DOHH2 (cell line): ENCODE data around the gene LRRC71.

Experiments
- H3F3A ChIP-seq: fragments of 200-600 bp; sonication (generic), shearing (Covaris generic); 2 replicates; pipeline ENCODE4 v1.6.0; 2016; ENCODE audit warnings: antibody characterized with exemption, mild to moderate bottlenecking; ENCODE audit not compliant: control insufficient read depth, insufficient read depth
- H3K27ac ChIP-seq: fragments of 200-600 bp; sonication (generic); 2 replicates; pipeline ENCODE4 v1.5.1; 2014; ENCODE audit warnings: low read depth, mild to moderate bottlenecking, low read length, moderate library complexity
- H3K27me3 ChIP-seq: fragments of 200-600 bp; sonication (generic); 2 replicates; pipeline ENCODE4 v1.6.1; 2014; ENCODE audit warnings: mild to moderate bottlenecking, low read length, mixed read lengths; ENCODE audit not compliant: control insufficient read depth
- H3K36me3 ChIP-seq: fragments of 200-600 bp; sonication (generic); 2 replicates; pipeline ENCODE4 v1.6.1; 2014; ENCODE audit warnings: mild to moderate bottlenecking, low read length, moderate library complexity, mixed read lengths; ENCODE audit not compliant: control insufficient read depth
- H3K4me1 ChIP-seq: fragments of 200-600 bp; sonication (generic); 2 replicates; pipeline ENCODE4 v1.6.1; 2014; ENCODE audit warnings: mild to moderate bottlenecking, low read length, mixed read lengths; ENCODE audit not compliant: control insufficient read depth
- H3K4me2 ChIP-seq: fragments of 200-600 bp; sonication (generic); 2 replicates; pipeline ENCODE4 v1.6.0; 2014; ENCODE audit warnings: mild to moderate bottlenecking, low read length, moderate library complexity
- H3K4me3 ChIP-seq: fragments of 200-600 bp; sonication (generic); 2 replicates; pipeline ENCODE4 v1.5.1; 2014; ENCODE audit warnings: mild to moderate bottlenecking, low read length, mixed read lengths
- H3K79me2 ChIP-seq: fragments of 200-600 bp; sonication (generic); 2 replicates; pipeline ENCODE4 v1.6.1; 2014; ENCODE audit warnings: mild to moderate bottlenecking, low read length, mixed read lengths; ENCODE audit not compliant: control insufficient read depth
- H3K9me2 ChIP-seq: fragments of 200-600 bp; sonication (generic); replicated peaks from 2 replicates; pipeline ENCODE4 v1.6.1; 2014; ENCODE audit warnings: mild to moderate bottlenecking, low read length, mixed read lengths; ENCODE audit not compliant: control insufficient read depth
- H3K9me3 ChIP-seq: fragments of 200-600 bp; sonication (generic); 2 replicates; pipeline ENCODE4 v1.6.1; 2014; ENCODE audit warnings: antibody characterized with exemption, low read length, mixed read lengths; ENCODE audit not compliant: control insufficient read depth, insufficient read depth
- H4K20me1 ChIP-seq: fragments of 200-600 bp; sonication (generic); 2 replicates; pipeline ENCODE4 v1.6.0; 2014; ENCODE audit warnings: low read depth, mild to moderate bottlenecking, antibody characterized with exemption, low read length, moderate library complexity; ENCODE audit not compliant: control insufficient read depth, insufficient read depth
- CTCF ChIP-seq: fragments of 200-600 bp; sonication (generic); IDR thresholded peaks from one replicate; pipeline ENCODE4 v1.5.1; 2014; ENCODE audit warnings: antibody characterized with exemption, mild to moderate bottlenecking, low read depth, low read length; ENCODE audit not compliant: poor library complexity, severe bottlenecking
- EZH2phosphoT487 ChIP-seq: fragments of 200-600 bp; sonication (generic); IDR thresholded peaks from 2 replicates; pipeline ENCODE4 v1.6.1; 2017; ENCODE audit warnings: borderline replicate concordance, mild to moderate bottlenecking, antibody characterized with exemption, low read length, moderate library complexity, mixed read lengths

LRRC71 gene

GRCh38 chr1:156906206-156906906 lies 14.1 kb upstream of the LRRC71 start:
- H3K4me3 ChIP-seq: no peak overlapping the region
- H3K4me2 ChIP-seq: no peak overlapping the region
- H3F3A ChIP-seq: no peaks in the 10 kb centered on the region
- no peaks in the 10 kb centered on the region for H3K9me2 ChIP-seq
- H3K4me1 ChIP-seq: no peaks in the 10 kb centered on the region
- H3K79me2 ChIP-seq: no peaks in the 10 kb centered on the region
- H3K27me3 ChIP-seq: 0 out of 2 replicates have a peak, but pooled peaks cover 5% of the 10 kb centered on the region
- H3K36me3 ChIP-seq: no peaks in the 10 kb centered on the region
- H4K20me1 ChIP-seq: no peaks in the 10 kb centered on the region
- no peak for TF ChIP-seq CTCF
- no peaks in the 10 kb centered on the region for H3K9me3 ChIP-seq
- H3K27ac ChIP-seq: no peak overlapping the region

DNA sequence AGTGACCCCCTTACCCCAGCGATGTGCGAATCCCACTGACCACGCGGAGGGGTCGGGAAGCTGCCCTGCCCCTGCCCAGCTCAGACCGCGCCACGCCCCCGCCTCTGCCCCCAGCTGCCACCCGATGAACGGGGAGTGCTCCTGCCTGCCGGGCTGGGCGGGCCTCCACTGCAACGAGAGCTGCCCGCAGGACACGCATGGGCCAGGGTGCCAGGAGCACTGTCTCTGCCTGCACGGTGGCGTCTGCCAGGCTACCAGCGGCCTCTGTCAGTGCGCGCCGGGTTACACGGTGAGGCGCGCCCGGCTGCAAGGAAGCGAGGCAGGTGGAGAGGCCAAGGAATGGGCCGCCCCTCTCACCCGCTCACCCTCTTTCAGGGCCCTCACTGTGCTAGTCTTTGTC lies 11.9 kb upstream of the LRRC71 start:
- Histone ChIP-seq H3K4me3 (no peak overlapping the region), H3K27ac (no peak overlapping the region), H3F3A (no peaks in the 10 kb centered on the region), H4K20me1 (no peaks in the 10 kb centered on the region), H3K9me2 (no peaks in the 10 kb centered on the region), H3K36me3 (no peaks in the 10 kb centered on the region), H3K9me3 (no peaks in the 10 kb centered on the region), H3K4me2 (no peak overlapping the region), H3K4me1 (no peaks in the 10 kb centered on the region), H3K27me3 (0 out of 2 replicates have a peak, but pooled peaks cover 3% of the 10 kb centered on the region), H3K79me2 (no peaks in the 10 kb centered on the region)
- no peak for TF ChIP-seq EZH2phosphoT487
- no peak for TF ChIP-seq CTCF

DNA sequence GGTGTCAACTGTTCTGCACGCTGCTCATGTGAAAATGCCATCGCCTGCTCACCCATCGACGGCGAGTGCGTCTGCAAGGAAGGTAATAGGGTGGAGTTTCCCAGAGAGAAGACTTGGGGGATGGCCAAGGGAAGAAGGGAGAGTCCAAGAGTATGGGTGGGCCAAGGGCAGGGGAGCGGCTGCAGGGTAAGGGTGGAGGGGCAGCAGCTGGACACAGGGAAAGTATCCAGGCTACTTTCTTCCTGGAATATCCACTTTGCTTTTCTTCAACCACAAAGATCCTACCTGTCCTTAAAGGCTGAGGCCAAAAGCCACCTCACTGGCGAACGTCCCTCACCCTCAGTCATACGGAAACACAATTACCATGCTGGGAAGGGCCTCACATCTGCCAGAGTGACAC lies 11.5 kb upstream of the LRRC71 start:
- Histone ChIP-seq H3K4me2 (no peak overlapping the region), H3F3A (no peaks in the 10 kb centered on the region), H3K4me1 (no peaks in the 10 kb centered on the region), H3K9me2 (no peaks in the 10 kb centered on the region), H4K20me1 (no peaks in the 10 kb centered on the region), H3K4me3 (no peak overlapping the region), H3K27me3 (0 out of 2 replicates have a peak, but pooled peaks cover 3% of the 10 kb centered on the region), H3K36me3 (no peaks in the 10 kb centered on the region), H3K9me3 (no peaks in the 10 kb centered on the region), H3K79me2 (no peaks in the 10 kb centered on the region), H3K27ac (no peak overlapping the region)
- no peak for TF ChIP-seq CTCF
- no peak for TF ChIP-seq EZH2phosphoT487
